ENCODE data around the gene CALML5.
"Not testable (repeated sequence)": the region's sequence is repeated elsewhere in the genome, so short reads cannot be mapped to it uniquely, and the experiment has no call there.

The CALML5 gene

DNA sequence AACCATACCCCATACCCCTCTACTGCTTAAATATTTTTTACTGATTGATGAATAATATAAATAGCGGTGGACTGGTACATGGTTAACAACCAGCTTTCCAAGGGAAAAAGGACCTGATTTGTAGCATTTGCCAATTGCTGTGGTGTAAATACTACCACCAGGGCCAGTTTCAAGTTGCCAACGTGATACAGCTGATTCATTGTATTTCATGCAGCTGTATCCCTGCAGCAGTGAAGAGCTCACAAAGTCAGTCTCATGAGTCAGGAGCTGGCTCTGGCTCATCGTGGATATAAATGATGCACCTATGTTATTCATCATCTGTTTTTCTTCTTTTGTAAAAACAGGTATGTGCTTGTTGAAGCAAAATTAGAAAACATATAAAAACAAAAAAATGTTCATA is 15.2 kb downstream of the CALML5 start:
- DNase-seq, result no peak

- DNase-seq, result no peak
These were observed 17.4 kb downstream of the CALML5 start for GRCh38 chr10:5482016-5482415.

DNA sequence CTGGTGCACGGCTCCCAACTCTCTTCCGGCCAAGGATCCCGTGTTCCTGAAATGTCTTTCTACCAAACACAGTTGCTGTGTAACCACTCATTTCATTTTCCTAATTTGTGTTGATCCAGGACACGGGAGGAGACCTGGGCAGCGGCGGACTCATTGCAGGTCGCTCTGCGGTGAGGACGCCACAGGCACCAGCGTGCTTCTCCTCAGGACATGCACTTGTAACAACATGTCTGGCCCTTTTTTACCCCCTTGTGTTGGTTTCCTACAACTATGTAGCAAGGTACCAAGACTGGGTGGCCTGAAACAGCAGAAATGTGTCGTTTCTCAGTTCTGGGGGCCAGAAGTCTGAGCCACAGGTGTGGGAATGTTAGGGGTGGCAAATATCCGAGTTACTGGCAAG is 18.2 kb downstream of the CALML5 start:
- DNase-seq, result no peak

DNA sequence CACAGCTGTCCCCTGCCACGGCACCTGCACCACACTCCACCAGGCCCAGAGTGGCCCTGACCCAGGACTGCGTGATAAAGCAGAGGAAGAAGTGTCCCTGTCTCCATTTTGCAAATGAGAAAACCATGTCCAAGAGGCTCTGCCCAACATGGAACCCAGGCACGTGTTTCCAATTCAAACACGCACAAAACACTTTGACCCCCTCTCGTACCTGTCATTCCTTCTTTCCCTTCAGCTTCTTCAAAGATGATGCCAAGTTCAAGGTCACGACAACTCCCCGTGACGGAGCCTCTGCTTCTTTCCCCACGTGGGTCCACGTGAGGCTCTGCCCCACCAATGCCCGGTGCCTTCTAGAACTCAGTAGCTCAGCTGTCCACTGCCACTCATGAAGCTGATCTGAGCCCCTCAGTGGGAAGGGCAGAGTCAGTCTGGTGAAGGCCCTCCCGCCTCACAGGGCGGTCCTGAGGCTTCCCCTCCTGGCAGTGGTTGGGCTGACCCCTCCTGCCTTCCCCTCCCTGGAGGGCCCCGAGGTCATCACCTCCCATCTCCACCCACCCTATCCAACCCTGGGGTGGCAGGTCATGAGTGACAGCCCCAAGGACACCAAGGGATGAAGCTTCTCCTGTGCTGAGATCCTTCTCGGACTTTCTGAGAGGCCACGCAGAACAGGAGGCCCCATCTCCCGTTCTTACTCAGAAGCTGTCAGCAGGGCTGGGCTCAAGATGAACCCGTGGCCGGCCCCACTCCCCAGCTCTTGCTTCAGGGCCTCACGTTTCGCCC is 19.0 kb downstream of the CALML5 start:
- no peak for DNase-seq

- no peak for DNase-seq
These were observed 19.7 kb downstream of the CALML5 start for GRCh38 chr10:5479481-5480161.

DNA sequence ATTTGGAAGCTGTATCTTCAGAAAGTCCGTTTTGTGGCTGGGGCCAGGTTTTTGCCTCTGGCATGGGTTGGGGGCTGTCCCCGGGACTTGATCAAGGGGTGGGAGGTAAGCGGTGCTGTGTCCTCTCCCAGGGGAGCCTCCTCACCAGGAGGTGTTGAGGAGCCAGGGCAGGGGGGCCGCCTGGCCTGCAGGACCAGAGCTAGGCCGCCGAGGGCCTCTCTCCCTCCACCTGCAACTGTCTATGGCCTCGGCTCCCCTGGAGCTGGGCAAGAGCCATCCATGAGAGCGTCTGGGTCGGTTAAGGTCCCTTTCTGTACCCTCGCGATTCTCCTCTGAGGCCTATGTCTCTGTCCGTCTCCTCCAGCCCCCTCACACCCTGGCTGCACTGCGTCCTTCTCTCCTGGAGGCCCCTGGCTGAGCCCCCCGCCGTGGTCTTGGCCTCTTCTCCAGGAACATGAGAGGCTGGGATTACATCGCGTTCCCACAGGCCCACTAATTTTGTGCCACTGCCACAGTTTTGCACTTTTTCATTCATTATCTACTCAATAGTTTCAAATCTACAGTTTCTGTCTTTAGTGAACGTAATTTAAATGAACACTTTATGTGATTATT is 20.6 kb downstream of the CALML5 start:
- DNase-seq, result no peak

GRCh38 chr10:5477948-5478693 is 21.2 kb downstream of the CALML5 start:
- no peak for DNase-seq

DNA sequence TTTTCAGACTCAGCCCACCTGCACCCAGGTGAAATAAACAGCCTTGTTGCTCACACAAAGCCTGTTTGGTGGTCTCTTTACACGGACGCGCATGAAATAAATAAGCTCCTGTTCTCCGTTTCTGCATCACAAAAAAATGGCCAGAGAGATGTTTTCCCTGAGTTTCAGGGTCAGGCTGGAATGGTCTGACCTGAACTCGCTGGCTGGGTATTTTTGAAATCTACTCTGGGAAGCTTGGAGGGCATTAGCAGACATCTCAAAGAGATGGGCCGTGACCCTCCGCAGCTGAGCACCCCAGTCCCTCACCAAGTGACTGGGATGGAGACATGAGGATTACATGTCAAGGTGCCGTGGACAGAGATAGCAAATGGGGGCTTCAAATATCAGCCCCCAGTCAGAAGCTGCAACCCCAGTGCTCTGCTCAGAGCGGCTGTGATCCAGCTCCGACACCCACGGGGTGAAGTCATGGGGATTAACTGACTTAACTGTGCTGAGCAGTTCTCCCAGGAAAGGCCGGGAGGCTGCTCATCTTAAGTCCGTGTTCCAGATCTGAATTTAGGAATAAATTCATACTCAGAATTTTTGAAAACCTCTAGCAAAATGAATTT is 22.3 kb downstream of the CALML5 start:
- DNase-seq, result no peak

DNA sequence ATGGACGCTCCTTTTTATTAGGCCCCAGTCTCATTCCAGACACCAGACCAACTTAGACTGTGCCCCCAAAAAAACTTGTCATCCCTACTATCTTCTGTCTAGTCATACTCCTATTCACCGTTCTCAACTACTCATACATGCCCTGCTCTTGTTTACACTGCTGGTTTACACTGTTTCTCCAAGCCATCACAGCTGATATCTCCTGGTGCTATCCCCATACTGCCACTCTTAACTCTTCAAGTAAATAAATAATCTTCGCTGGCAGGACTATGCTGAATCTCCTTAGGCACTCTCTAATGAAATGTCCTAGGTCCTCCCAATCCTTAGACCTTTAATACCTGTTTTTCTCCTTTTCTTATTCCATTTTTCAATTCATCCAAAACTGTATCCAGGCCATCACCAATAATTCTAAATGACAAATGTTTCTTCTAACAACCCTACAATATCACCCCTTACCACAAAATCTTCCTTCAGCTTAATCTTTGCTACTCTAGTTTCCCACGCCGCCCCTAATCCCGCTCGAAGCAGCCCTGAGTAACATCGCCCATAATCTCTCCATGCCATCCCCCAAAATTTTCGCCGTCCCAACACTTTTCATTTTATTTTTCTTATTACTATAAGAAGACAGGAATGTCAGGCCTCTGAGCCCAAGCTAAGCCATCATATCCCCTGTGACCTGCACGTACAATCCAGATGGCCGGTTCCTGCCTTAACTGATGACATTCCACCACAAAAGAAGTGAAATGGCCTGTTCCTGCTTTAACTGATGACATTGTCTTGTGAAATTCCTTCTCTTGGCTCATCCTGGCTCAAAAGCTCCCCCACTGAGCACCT is 23.2 kb downstream of the CALML5 start:
- not testable (repeated sequence) for DNase-seq

DNA sequence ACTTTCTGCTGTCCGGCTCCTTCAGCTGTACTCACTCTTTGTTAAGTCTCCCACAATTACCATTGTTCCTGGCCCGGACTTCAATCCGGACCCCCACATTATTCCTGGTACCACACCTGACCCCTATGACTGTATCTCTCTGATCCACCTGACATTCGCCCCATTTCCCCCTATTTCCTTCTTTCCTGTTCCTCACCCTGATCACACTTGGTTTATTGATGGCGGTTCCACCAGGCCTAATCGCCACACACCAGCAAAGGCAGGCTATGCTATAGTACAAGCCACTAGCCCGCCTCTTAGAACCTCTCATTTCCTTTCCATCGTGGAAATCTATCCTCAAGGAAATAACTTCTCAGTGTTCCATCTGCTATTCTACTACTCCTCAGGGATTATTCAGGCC is 24.3 kb downstream of the CALML5 start:
- not testable (repeated sequence) for DNase-seq

DNA sequence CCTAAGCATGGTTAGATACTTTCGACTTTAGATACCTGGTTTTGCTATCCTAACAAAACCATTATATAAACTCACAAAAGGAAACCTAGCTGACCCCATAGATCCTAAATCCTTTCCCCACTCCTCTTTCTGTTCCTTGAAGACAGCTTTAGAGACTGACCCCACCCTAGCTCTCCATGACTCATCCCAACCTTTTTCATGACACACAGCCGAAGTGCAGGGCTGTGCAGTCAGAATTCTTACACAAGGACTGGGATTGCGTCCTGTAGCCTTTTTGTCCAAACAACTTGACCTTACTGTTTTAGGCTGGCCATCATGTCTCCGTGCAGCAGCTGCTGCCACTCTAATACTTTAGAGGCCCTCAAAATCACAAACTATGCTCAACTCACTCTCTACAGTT is 24.7 kb downstream of the CALML5 start:
- DNase-seq, result not testable (repeated sequence)

GRCh38 chr10:5470062-5470751 is 29.2 kb downstream of the CALML5 start:
- no peak for DNase-seq

GRCh38 chr10:5469353-5470061 is 29.9 kb downstream of the CALML5 start:
- no peak for DNase-seq

DNA sequence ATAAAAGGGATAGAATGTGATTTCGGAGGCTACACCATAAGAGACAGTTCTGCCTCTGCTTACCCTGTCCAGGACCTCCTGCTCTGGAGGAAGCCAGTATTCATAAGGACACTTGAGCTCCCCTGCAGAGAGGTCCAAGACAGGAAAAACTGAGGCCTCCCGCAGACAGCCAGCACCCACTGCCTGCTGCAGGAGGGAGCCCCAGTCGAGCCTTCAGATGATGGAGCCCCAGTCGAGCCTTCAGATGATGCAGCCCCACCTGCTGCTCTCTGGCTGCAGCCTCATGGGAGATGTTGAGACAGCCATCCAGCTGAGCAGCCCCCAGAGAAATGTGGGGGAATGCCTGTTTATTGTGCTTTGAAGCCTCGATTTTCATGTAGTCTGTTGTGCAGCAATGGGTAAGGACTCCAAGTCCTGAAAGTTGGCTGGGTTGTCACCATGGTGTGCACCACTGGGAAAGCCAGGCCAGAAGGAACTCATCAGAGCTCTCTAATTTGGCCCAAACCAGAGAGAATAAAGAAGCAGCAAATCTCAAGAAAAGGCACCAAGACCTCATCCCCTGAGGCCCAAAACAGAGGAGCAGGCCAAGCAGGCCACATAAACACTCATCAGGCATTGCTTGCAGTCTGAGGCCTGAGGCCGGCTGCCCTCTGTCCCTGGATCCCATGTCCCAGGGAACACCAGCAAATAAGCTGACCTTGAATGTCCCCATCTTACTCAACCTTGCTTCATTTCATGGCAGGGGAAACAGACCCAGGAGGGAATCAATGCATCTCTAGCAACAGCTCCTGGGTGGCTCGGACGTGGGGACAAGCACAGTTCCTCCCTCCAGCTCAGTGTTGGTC is 30.9 kb downstream of the CALML5 start:
- DNase-seq, result no peak

GRCh38 chr10:5467634-5468255 is 31.6 kb downstream of the CALML5 start:
- no peak for DNase-seq

DNA sequence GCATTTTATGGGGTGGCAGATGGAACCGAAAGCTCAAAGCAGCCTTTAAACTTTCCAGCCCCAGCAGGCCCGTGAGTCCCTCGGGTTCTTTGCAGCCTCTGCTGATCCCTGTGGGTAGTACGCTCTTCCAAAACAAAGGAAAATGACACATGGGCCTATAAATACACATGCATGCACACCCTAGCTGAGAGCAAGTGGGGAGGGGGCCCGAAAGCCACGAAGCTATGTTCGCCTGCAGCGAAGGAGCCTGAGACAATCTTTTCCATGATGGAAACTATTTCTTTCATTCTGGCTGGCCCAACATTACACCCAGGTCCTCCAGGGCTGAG is 32.2 kb downstream of the CALML5 start:
- no peak for DNase-seq

GRCh38 chr10:5466451-5467206 is 32.7 kb downstream of the CALML5 start:
- no peak for DNase-seq
